ES-I3 (cell line): ENCODE results near the gene CDCA7L.

Experiments used
- H3K36me3 ChIP-seq: 2 replicates; pipeline ENCODE4 v1.6.1; 2013; ENCODE audit warnings: mild to moderate bottlenecking, low read length, control low read depth, moderate library complexity; ENCODE audit not compliant: insufficient read depth
- H3K4me1 ChIP-seq: 2 replicates; pipeline ENCODE4 v1.6.1; 2013; ENCODE audit warnings: mild to moderate bottlenecking, control low read depth, low read length; ENCODE audit not compliant: insufficient read depth
- H3K9ac ChIP-seq: 2 replicates; pipeline ENCODE4 v1.6.1; 2013; ENCODE audit warnings: low read depth, mild to moderate bottlenecking, low read length, moderate library complexity
- H3K9me3 ChIP-seq: 2 replicates; pipeline ENCODE4 v1.6.1; 2013; ENCODE audit warnings: mild to moderate bottlenecking, low read length, moderate library complexity; ENCODE audit not compliant: control insufficient read depth, insufficient read depth

CDCA7L gene

DNA sequence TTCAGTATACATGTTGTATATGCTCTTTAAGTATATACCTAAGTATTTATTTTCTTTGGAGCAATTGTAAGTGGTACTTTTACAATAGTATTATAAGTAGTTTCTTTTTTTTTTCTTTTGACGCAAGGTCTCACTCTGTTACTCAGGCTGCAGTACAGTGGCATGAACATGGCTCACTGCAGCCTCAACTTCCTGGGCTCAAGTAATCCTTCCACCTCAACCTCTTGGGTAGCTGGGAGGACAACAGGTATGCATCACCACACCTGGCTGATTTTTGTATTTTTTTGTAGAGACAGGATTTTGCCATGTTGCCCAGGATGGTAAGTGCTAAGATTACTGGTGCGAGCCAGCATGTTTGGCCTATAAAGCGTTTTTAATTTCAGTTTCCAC is 13.7 kb upstream of the CDCA7L start:
- no peak overlapping the region for H3K9ac ChIP-seq
- H3K9me3 ChIP-seq, result no peaks in the 10 kb centered on the region
- no peaks in the 10 kb centered on the region for H3K36me3 ChIP-seq
- no peaks in the 10 kb centered on the region for H3K4me1 ChIP-seq

- H3K36me3 ChIP-seq, result no peaks in the 10 kb centered on the region
- H3K4me1 ChIP-seq, result no peaks in the 10 kb centered on the region
- no peak overlapping the region for H3K9ac ChIP-seq
- H3K9me3 ChIP-seq, result no peaks in the 10 kb centered on the region
Observed at GRCh38 chr7:21953781-21954180, 8.1 kb upstream of the CDCA7L start.

- no peaks in the 10 kb centered on the region for H3K36me3 ChIP-seq
- 0 out of 2 replicates have a peak, but pooled peaks cover 10% of the 10 kb centered on the region for H3K4me1 ChIP-seq
- no peaks in the 10 kb centered on the region for H3K9me3 ChIP-seq
- H3K9ac ChIP-seq, result no peak overlapping the region
Observed at GRCh38 chr7:21948887-21949540, 3.3 kb upstream of the CDCA7L start.

DNA sequence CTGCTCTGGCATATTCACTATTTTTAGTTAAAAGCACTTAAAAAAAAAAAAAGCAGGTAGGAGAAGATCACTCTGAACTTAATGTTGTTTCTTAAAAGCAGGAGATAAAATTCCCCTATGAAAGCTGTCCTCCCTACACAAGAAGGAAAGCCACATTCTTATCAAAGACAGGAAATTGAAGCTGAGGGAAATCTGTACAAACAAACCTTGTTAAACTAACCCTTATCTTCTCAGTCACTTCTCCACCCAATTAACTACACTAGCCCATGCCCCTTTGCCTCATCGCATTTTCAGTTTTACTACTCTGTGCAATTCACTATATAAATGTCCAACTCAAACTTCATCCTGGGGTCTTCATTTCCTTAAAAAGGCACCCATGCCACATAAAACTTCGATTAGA is 2.7 kb upstream of the CDCA7L start:
- no peaks in the 10 kb centered on the region for H3K36me3 ChIP-seq
- no peak overlapping the region for H3K9ac ChIP-seq
- no peaks in the 10 kb centered on the region for H3K9me3 ChIP-seq
- H3K4me1 ChIP-seq, result peaks cover 15% of the 10 kb centered on the region

GRCh38 chr7:21947946-21948345 is 2.2 kb upstream of the CDCA7L start:
- H3K4me1 ChIP-seq, result peaks cover 19% of the 10 kb centered on the region
- no peaks in the 10 kb centered on the region for H3K9me3 ChIP-seq
- H3K36me3 ChIP-seq, result no peaks in the 10 kb centered on the region
- H3K9ac ChIP-seq, result no peak overlapping the region

- H3K9me3 ChIP-seq, result no peaks in the 10 kb centered on the region
- no peak overlapping the region; the same call in 1 of the 2 replicates for H3K9ac ChIP-seq
- H3K4me1 ChIP-seq, result peaks cover 27% of the 10 kb centered on the region
- H3K36me3 ChIP-seq, result no peaks in the 10 kb centered on the region
Observed at GRCh38 chr7:21947056-21947455, 1.4 kb upstream of the CDCA7L start.

DNA sequence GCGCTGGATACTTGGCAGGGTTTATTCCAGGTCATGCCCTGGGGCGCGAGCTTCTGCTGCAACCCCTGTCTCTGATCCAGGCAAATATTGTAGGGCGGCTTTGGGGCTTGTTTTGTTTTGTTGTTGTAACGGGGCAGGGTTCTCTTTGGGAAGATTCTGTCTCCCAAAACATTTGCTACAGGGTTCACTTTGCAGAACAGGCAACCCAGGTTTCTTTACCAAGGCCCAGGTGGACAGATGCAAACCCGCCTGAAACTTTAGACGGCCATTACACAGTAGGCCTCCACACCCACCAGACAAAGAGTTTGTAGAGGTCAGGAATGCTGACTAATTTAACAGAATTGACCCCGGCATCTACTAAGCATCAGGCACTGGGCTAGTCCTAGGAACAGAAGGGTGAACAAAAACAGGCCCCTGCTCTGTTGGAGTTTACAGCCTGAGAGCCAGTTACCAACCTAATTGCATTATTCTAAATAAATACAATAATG is 567 bp upstream of the CDCA7L start:
- Histone ChIP-seq H3K9me3 (no peaks in the 10 kb centered on the region), H3K36me3 (no peaks in the 10 kb centered on the region), H3K4me1 (peaks cover 35% of the 10 kb centered on the region), H3K9ac (peak overlapping the region; percentile 93; the same call in 1 of the 2 replicates)

DNA sequence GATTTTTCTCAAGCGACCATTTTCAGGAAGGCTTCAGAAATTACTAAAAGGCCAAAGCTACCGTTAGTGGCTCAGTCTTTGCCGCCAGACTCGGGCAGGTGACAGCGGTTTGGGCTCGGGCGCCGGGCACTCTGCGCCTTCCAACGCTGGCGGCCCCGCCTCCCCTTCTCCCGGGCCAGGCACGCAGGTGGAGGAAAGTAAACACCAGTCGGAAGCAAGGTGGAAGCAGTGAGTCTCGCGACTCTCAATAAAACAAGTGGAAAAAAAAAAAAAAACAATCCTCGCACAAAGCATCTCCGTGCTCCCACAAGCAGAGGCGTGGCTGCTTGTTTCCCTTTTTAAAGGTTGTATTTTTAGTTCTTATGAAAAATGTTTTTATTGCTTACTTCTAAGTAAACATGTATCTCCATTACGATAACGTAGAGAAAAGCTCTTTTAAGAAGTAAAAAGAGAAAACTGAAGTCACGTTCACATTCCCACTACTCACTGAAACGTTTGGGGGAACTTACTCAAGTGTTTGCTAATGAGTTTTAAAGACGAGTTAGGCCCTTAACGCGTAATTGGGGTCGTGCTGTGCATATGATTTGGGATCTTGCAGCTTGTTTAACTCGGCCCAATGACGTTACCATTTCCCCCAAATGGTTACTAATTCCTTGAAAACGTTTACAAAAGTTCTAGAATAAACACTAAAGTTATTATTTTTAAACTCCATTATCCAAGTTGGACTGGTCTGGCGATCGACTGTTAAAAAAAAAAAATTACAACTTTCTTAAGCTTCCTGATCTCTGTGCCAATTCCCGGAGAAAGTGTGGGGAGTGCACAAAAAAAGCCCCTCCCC is 864 bp downstream of the CDCA7L start:
- Histone ChIP-seq H3K36me3 (no peaks in the 10 kb centered on the region), H3K9ac (peak overlapping the region; percentile 93), H3K4me1 (peaks cover 47% of the 10 kb centered on the region), H3K9me3 (no peaks in the 10 kb centered on the region)

GRCh38 chr7:21943436-21943835 is 2.3 kb downstream of the CDCA7L start:
- H3K4me1 ChIP-seq, result peaks cover 54% of the 10 kb centered on the region
- H3K9ac ChIP-seq, result no peak overlapping the region
- no peaks in the 10 kb centered on the region; the same call in 1 of the 2 replicates for H3K36me3 ChIP-seq
- H3K9me3 ChIP-seq, result no peaks in the 10 kb centered on the region

- no peak overlapping the region for H3K9ac ChIP-seq
- H3K4me1 ChIP-seq, result peaks cover 54% of the 10 kb centered on the region
- H3K36me3 ChIP-seq, result no peaks in the 10 kb centered on the region; the same call in 1 of the 2 replicates
- no peaks in the 10 kb centered on the region for H3K9me3 ChIP-seq
Observed at GRCh38 chr7:21942955-21943354, 2.7 kb downstream of the CDCA7L start.

GRCh38 chr7:21941611-21942141 is 4.0 kb downstream of the CDCA7L start:
- H3K9ac ChIP-seq, result no peak overlapping the region
- H3K4me1 ChIP-seq, result peaks cover 47% of the 10 kb centered on the region
- no peaks in the 10 kb centered on the region; the same call in 1 of the 2 replicates for H3K36me3 ChIP-seq
- no peaks in the 10 kb centered on the region for H3K9me3 ChIP-seq

- Histone ChIP-seq H3K9me3 (no peaks in the 10 kb centered on the region), H3K9ac (no peak overlapping the region), H3K36me3 (no peaks in the 10 kb centered on the region; the same call in 1 of the 2 replicates), H3K4me1 (peaks cover 44% of the 10 kb centered on the region)
Observed at GRCh38 chr7:21939858-21940372, 5.8 kb downstream of the CDCA7L start.

DNA sequence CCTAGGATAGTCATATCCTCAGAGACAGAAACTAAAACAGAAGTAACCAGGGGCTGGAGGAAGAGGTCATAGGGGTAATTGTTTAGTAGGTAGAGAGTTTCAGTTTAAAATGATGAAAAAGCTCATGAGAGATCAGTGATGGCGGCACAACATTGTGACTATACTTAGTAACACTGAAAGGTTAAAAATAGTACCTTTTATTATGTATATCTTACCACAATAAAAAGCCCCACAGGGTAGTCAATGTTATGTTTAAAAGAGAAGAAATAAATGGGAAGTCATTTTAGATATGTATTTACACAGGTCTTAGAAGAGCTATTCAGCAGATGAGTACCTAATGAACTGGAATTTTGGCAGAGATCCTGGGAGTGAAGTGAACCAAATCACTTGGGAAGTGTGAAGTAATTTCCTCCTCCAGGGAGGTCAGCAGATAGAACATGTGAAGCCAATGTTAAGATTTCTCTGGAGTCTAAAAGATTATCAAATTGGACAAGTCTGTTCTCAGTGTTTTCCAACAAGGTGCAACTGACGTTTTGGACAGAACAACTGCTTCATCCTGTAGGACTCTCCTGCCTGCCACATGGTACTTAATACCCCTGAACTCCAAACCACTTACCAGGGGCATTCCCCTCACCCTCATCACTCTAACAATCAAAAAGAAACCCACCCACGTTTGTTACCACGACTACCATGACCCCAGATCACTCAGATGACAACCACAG is 6.4 kb downstream of the CDCA7L start:
- H3K9ac ChIP-seq, result no peak overlapping the region

DNA sequence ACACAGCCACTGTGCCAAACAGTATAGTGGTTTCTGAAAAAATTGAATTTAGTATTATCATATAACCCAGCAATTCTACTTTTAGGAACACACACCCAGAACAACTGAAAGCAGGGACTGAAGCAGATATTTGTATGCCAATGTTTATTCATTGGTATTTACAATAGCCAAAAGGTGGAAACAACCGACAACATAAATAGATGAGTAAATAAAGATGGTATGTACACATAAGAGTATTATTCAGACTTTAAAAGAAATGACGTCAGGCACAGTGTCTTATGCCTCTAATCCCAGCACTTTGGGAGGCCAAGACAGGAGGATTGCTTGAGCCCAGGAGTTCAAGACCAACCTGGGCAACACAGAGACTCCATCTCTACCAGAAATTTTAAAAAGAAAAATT is 7.2 kb downstream of the CDCA7L start:
- no peaks in the 10 kb centered on the region for H3K9me3 ChIP-seq
- no peaks in the 10 kb centered on the region; the same call in 1 of the 2 replicates for H3K36me3 ChIP-seq
- no peak overlapping the region for H3K9ac ChIP-seq
- peaks cover 40% of the 10 kb centered on the region for H3K4me1 ChIP-seq

More for the DNA sequence above, 6.4 kb downstream of the CDCA7L start:
- H3K4me1 ChIP-seq, result peaks cover 44% of the 10 kb centered on the region
- no peaks in the 10 kb centered on the region for H3K9me3 ChIP-seq
- no peaks in the 10 kb centered on the region; the same call in 1 of the 2 replicates for H3K36me3 ChIP-seq
